Measurements from ENCODE around the gene ABTB2.

Gene ABTB2

GRCh38 chr11:34154059-34154875 lies 203.5 kb downstream of the ABTB2 start:
- FAIRE-seq = no peak
- DNase-seq (ENCODE audit: low spot score) = no peak

- FAIRE-seq = no peak
- DNase-seq (ENCODE audit: low spot score) = no peak
Observed at GRCh38 chr11:34151916-34152845, 205.6 kb downstream of the ABTB2 start.

- FAIRE-seq = no peak
- DNase-seq (ENCODE audit: low spot score) = no peak
Observed at GRCh38 chr11:34151166-34151565, 206.6 kb downstream of the ABTB2 start.

GRCh38 chr11:34150494-34151151 lies 207.2 kb downstream of the ABTB2 start:
- DNase-seq (ENCODE audit: low spot score) (no peak), FAIRE-seq (no peak)

- DNase-seq (ENCODE audit: low spot score) (no peak), FAIRE-seq (no peak)
Observed at GRCh38 chr11:34149786-34150185, 208.0 kb downstream of the ABTB2 start.

- DNase-seq (ENCODE audit: low spot score) = no peak
- FAIRE-seq = no peak
Observed at GRCh38 chr11:34149274-34149673, 208.5 kb downstream of the ABTB2 start.

GRCh38 chr11:34148504-34149165 lies 209.2 kb downstream of the ABTB2 start:
- no peak for FAIRE-seq

GRCh38 chr11:34147581-34147980 lies 210.2 kb downstream of the ABTB2 start:
- DNase-seq (ENCODE audit: low spot score) (no peak), FAIRE-seq (no peak)

More at GRCh38 chr11:34148504-34149165, 209.2 kb downstream of the ABTB2 start:
- DNase-seq (ENCODE audit: low spot score) = no peak

GRCh38 chr11:34146866-34147265 lies 210.9 kb downstream of the ABTB2 start:
- FAIRE-seq (no peak), DNase-seq (ENCODE audit: low spot score) (no peak)

- no peak for FAIRE-seq
- DNase-seq (ENCODE audit: low spot score) = no peak
Observed at GRCh38 chr11:34146411-34146810, 211.4 kb downstream of the ABTB2 start.

- FAIRE-seq (no peak), DNase-seq (ENCODE audit: low spot score) (no peak)
Observed at GRCh38 chr11:34145847-34146381, 211.9 kb downstream of the ABTB2 start.

- DNase-seq (ENCODE audit: low spot score) (no peak), FAIRE-seq (no peak)
Observed at GRCh38 chr11:34145073-34145472, 212.7 kb downstream of the ABTB2 start.

GRCh38 chr11:34143048-34143447 lies 214.8 kb downstream of the ABTB2 start:
- DNase-seq (ENCODE audit: low spot score) (no peak), FAIRE-seq (no peak)

- FAIRE-seq (no peak), DNase-seq (ENCODE audit: low spot score) (no peak)
Observed at GRCh38 chr11:34140149-34140548, 217.7 kb downstream of the ABTB2 start.

- DNase-seq (ENCODE audit: low spot score) (no peak), FAIRE-seq (no peak)
Observed at GRCh38 chr11:34139346-34139745, 218.5 kb downstream of the ABTB2 start.

- DNase-seq (ENCODE audit: low spot score) (no peak), FAIRE-seq (no peak)
Observed at GRCh38 chr11:34136420-34136819, 221.4 kb downstream of the ABTB2 start.

- DNase-seq (ENCODE audit: low spot score) = no peak
- no peak for FAIRE-seq
Observed at GRCh38 chr11:34135439-34135838, 222.4 kb downstream of the ABTB2 start.

- DNase-seq (ENCODE audit: low spot score) = no peak
- no peak for FAIRE-seq
Observed at GRCh38 chr11:34134765-34135164, 223.0 kb downstream of the ABTB2 start.

GRCh38 chr11:34132261-34132965 lies 225.4 kb downstream of the ABTB2 start:
- DNase-seq (ENCODE audit: low spot score) (no peak), FAIRE-seq (no peak)

- FAIRE-seq = no peak
- DNase-seq (ENCODE audit: low spot score) = no peak
Observed at GRCh38 chr11:34128824-34129223, 229.0 kb downstream of the ABTB2 start.
